Activated CD4-positive, CD25-positive, alpha-beta regulatory T cell treated with anti-CD3 and anti-CD28 coated beads, Interleukin-2, amount 50 U/mL, for 72 hours (primary cell): ENCODE data around the gene ISCA2.

ENCODE experiments used
- DNase-seq: peaks from one replicate; pipeline ENCODE4 v3.0.0; 2021

The ISCA2 gene

GRCh38 chr14:74486164-74486563 lies 7.4 kb upstream of the ISCA2 start:
- DNase-seq = no peak

DNA sequence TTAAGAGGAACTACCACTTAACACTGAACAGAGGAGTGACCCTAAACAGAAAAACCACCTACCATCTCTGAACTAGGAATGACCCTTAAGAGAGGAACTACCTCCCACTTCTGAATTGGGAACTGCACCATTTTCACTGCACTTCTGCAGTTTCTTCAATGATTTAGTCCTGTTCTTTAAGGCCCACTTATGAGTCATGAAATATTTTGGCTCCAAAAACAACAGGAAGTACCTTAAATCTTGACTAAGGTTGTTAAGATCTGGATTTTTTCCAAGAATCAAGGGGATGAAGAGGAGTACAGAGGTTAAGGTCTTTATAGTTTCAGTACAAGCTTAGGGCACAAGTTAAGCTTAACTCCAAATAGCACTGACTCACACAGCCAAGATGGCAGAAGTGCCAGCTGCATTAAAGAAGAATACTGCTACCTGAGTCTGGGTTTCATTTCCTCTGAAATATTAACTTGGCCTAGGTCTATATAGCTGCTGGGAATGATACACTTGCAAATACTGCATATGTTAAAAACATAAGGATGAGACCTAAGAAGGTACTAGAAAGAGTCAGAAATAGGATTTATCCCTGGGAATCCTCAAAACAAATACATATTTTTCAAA lies 4.7 kb upstream of the ISCA2 start:
- DNase-seq = no peak

DNA sequence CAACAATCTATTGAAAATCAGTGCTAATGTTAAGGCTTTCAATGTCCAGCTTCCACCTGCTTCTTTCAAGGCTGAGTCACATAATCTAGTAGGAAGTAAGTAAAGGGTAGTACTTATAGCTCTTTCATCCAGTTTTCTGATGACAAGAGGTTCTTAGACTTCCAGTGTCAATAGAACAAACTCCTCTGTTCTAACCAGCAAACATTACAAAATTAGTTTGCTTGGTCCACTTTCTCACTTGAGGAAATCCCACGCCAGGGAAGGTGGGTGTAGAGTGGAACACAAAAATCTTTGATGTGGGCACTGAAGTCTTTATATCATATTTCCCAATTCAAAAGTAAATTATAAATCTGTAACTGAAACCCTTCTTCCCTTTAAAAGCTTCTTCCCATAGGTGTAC lies 3.1 kb upstream of the ISCA2 start:
- DNase-seq = no peak

DNA sequence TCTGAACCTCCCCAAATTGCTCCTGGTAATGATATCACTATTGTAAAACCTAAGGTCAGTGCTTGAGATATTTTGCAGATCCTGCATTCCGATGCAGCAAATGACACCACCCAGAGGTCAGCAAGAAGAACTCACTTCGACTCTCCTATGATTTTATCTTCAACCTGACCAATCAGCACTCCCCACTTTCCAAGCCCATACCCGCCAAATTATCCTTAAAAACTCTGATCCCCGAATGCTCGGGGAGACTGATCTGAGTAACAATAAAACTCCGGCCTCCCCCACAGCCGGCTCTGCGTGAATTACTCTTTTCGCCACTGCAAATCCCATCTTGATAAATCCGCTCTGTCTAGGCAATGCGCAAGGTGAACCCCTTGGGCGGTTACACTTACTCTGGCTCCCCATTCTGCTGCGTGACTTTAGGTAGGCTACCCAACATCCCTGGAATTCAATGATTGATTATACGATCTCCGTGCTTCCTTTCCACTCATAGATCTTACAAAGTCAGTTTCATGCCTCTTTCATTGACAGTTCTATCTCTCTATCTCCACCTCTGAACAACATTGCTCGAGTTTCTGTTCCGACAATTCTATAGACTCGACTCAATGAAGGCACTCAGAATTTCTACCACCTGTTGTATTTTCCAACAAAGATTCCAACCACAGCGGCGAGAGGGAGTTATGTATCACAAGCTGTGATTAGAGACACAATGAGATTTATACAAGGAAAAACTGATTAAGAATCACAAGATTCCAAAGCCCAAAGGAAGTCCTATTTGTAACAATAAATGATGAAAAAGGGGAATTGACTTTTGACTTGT lies 1.4 kb upstream of the ISCA2 start:
- DNase-seq = no peak

GRCh38 chr14:74492776-74493342 lies 706 bp upstream of the ISCA2 start, which contains the start of gene NPC2:
Gene NPC2 (minus strand): TSS chr14:74493305. CDS start chr14:74493274, 31 bp downstream.
- DNase-seq = no peak

- no peak for DNase-seq
These were observed 1.8 kb downstream of the ISCA2 start for GRCh38 chr14:74495356-74495755.

GRCh38 chr14:74500417-74501134 lies 7.0 kb downstream of the ISCA2 start:
- no peak for DNase-seq

DNA sequence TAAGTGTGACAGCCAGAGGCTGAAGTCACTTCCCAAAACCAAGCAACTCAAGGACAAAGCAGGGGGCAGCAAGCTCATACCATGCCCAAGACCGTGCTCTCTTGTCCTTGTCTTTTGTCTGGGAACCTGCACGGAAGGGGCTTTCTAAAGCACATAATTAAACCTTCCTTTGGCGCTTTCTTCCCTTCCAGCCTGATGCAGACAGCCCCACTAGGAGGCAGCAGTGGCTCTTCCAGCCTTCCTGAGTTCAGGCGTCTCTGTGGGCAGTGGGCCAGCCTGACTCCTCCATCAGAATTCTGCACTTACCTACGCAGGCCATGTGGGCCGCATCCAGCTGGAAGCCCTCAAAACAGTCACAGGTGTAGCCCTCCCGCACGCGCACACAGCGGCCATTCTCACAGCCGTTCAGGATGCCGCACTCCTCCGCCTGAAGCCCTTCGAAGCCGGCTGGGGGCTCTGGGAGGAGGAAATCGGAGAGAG lies 7.6 kb downstream of the ISCA2 start:
- no peak for DNase-seq

DNA sequence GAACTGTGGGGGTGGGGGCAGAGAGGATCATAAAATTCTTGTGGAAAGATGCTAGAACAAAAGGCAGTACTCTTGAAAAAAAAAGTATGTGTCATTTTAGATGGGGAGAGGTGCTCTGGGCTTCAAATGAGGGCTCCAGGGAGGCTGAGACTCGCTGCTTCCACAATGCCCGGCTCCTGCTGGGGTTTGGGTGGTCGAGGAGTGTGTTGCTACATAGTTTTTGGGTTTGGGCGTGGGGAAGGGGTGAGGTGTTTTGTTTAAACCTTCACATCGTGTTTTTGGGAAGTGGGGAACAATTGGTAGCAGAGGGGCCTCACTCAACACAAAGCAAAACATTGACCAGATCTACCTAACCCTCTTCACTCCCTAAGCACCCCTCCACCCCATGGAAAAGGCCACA lies 8.1 kb downstream of the ISCA2 start:
- no peak for DNase-seq

DNA sequence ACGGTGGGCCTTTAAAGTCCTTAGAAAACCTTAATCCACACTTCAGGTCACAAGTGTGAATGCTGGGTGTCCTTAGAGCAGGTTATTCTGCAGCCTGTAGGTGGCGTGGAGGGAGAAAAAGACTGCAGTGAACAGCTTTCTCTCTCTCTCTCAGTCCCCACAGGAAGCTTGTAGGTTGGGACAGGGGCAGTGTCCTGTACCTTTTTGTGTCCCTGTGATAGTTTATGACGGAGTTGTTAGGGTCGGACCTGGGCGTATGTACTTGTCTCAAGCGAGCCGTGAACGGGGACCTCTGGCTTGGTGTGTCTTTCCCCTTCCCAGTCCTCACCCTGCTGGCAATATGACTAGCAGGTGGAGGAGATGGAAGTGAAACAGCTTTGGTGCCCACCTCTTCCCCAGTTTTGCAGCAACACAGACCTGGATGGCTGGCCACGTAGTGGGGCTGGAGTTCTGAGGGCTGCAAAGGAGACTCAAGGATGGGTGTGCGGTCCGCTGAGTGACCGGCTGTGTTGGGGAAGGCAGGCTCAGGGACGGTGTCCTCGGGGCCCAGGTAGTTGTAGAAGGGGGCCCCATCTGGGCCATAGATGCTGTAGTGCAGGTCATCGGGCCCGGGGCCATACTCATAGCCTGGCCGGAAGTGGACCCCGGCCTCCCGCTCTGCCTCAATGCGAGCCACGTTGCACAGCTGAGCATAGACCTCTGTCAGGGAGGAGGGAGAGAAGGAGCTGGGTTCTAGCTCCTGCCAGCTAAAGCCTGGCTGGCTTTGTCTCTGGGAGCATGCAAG lies 8.9 kb downstream of the ISCA2 start:
- no peak for DNase-seq

- DNase-seq = no peak
These were observed 9.8 kb downstream of the ISCA2 start for GRCh38 chr14:74503291-74503937.

- no peak for DNase-seq
These were observed 10.4 kb downstream of the ISCA2 start for GRCh38 chr14:74503938-74504335.

GRCh38 chr14:74504412-74504811 lies 10.8 kb downstream of the ISCA2 start:
- no peak for DNase-seq

DNA sequence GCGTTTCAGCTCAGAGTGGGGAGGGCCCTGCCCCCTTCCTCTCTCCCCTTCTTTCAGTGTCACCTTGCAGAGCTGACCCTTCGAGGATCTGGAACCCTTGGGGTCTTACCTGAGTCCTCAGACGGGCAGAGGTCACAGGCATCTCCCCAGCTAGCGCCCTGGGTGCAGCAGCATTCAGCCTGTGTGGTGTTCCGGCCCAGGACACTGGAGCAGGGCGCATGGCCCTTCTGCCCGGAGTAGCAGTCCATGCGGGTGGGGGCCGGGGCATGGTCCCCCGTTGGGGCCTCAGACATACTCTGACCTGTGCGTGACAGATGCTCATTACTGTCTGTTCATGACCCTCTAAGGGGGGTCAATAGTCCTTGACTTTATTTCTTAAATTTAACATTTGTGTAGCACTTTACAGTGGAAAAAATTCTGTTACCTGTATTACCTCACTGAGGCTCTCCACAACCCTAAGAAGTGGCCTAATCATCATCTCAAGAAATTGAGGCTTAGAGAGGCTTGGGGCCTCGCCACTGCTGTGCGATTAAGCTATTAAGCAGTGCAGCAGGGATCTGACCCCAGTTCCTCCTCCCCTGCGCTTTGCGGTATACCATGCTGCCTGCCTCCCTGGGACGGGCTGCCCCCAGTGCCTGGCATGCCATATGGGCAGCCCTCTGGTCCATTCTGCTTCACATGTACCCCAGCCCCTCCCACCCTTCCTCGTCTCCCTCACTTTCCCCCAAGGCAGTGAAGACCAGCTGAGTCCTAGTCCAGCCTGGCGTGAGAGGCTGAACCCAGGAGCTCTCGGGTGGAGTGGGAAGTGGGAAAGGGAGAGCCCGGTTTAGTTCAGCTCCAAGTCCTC lies 11.5 kb downstream of the ISCA2 start:
- DNase-seq = no peak

- no peak for DNase-seq
These were observed 12.3 kb downstream of the ISCA2 start for GRCh38 chr14:74505831-74506230.

GRCh38 chr14:74506411-74506851 lies 12.9 kb downstream of the ISCA2 start:
- DNase-seq = no peak

GRCh38 chr14:74507085-74507484 lies 13.5 kb downstream of the ISCA2 start:
- peak; percentile 8 for DNase-seq

DNA sequence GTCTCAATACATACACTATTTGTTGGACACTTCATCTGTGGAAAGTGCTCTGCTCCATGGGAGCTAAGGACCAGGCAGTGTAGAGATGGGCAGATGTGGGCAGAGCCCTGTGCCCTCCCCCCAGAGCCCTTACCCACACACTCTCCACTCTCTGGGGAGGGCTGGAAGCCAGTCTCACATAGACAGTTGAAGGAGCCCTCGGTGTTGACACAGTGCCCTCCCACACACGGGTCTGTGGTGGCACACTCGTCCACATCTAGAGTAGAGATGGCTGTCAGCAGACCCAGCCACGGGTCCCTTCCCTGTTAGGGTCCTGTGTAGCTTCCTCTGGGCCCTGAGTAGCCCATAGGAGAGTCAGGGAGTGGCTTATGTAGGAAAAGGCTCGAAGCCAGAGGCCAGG lies 14.3 kb downstream of the ISCA2 start:
- DNase-seq = no peak

DNA sequence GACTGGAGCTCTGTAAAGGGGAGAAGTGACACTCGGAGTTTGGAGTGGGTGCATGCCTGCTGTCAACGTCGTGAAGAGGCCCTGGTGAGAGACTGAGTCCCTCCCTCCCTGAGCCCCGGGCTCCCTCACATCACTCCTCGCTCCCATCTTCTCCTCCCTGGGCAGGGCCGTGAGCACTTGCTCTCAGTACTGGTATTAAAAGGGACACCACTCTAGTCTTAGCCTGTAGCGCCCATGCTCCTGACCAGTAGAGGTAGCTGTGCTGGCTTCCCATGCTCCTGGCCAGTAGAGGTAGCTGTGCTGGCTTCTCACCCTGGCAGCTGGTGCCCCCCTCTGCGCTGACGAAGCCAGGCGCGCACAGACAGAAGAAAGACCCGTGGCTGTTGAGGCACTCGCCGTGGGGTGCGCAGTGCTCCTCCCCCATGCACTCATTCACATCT lies 14.7 kb downstream of the ISCA2 start:
- peak; percentile 20 for DNase-seq

DNA sequence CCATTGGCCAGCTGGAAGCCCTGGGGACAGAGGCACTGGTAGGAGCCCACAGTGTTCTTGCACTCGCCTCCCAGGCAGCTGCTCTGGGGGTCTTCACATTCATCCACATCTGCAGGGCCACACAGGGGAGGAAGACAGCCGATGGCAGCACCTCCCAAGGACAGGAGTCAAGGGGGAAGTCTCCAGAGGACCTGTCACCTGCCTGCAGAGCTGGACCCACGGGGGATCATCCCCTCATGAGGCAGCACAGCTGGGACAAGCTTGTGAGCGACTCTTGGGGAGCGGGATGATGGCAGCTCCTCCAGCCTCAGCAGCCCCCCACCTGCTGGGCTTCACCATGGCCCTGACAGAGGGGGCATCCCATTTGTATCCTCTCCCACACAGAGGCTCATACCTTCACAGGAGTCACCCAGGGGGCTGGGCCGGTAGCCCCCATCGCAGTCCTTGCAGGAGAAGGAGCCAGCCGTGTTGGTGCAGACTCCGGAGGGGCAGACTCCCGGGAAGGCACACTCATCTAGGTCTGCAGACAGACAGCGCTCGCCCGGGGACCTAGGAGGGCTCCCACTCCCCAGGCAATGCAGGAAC lies 15.4 kb downstream of the ISCA2 start:
- peak; percentile 26 for DNase-seq
